ENCODE results near the gene NEURL1.

DNA sequence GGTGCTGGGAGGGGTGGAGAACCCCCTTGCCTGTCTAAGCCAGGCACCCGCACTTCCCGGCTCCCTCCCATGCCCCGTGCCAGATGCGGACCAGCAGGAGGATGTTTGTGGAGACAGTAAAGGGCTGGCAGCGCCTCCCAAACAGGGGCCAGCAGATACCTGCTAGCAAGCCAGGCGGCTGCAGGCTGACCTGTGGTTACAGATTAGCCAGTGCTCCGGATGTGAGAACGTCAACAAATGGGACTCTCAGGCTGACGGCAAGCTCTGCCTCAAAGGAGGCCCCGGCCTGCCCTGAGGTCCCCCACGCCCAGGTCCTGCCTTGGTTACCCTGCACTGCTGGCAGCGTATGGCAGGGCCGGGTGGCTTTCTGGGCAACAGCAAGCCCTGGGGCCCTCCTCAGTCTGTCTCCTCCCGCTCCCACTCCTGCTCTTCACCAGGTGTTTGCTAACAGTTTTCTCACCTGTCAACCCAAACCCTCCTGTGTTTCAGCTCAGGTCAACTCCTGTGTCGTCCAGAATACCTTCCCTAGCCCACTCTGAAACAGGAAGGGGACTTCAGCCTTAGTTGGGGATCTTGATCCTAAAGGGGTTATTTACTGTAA lies 85.4 kb downstream of the NEURL1 start:
- TF ChIP-seq CTCF (IDR thresholded peaks at IDR 0.05) (no peak), SIN3A (IDR thresholded peaks at IDR 0.05; ENCODE audit: borderline replicate concordance, insufficient read depth, low read depth, low read length) (no peak), POLR2AphosphoS5 (IDR thresholded peaks at IDR 0.05; ENCODE audit: low read depth, low read length) (no peak), REST (IDR thresholded peaks at IDR 0.05; ENCODE audit: insufficient read depth in 1 of 2, low read depth in 2 of 2, low read length in 1 of 2) (no peak)
